Activated gamma-delta T cell treated with anti-CD3 and anti-CD28 coated beads, Interleukin-2, amount 50 U/mL, for 16 hours (primary cell): ENCODE measurements around the gene CD200R1.
A peak's percentile ranks its signal among the peaks of the same experiment; 100 is the strongest.
"Not testable (repeated sequence)": the region's sequence is repeated elsewhere in the genome, so short reads cannot be mapped to it uniquely, and the experiment has no call there.

Experiments
- DNase-seq: peaks from one replicate; pipeline ENCODE4 v3.0.0-alpha.2; 2020; ENCODE audit warnings: low read depth

CD200R1 gene

GRCh38 chr3:112973325-112974177, 1.4 kb downstream of the CD200R1 start:
- DNase-seq: peak; percentile 20

GRCh38 chr3:112972158-112972557, 2.7 kb downstream of the CD200R1 start:
- DNase-seq: no peak

GRCh38 chr3:112967828-112968227, 7.1 kb downstream of the CD200R1 start:
- DNase-seq: no peak

GRCh38 chr3:112967425-112967824, 7.5 kb downstream of the CD200R1 start:
- DNase-seq: no peak

GRCh38 chr3:112966633-112967032, 8.3 kb downstream of the CD200R1 start:
- DNase-seq: no peak

GRCh38 chr3:112965656-112966055, 9.2 kb downstream of the CD200R1 start:
- DNase-seq: no peak

GRCh38 chr3:112963683-112964082, 11.2 kb downstream of the CD200R1 start:
- no peak for DNase-seq

- no peak for DNase-seq
Observed at GRCh38 chr3:112958811-112959560, 15.9 kb downstream of the CD200R1 start.

GRCh38 chr3:112956351-112956750, 18.6 kb downstream of the CD200R1 start:
- no peak for DNase-seq

- no peak for DNase-seq
Observed at GRCh38 chr3:112948346-112948838, 26.5 kb downstream of the CD200R1 start.

- no peak for DNase-seq
Observed at GRCh38 chr3:112931736-112932521, 43.0 kb downstream of the CD200R1 start.

- no peak for DNase-seq
Observed at GRCh38 chr3:112930771-112931170, 44.1 kb downstream of the CD200R1 start.

- DNase-seq: no peak
Observed at GRCh38 chr3:112925969-112926368, 48.9 kb downstream of the CD200R1 start.

- DNase-seq: no peak
Observed at GRCh38 chr3:112925560-112925959, 49.3 kb downstream of the CD200R1 start.

- not testable (repeated sequence) for DNase-seq
Observed at GRCh38 chr3:112919541-112919940, 55.4 kb downstream of the CD200R1 start.

GRCh38 chr3:112908252-112908651, 66.7 kb downstream of the CD200R1 start:
- DNase-seq: no peak

GRCh38 chr3:112904786-112905185, 70.1 kb downstream of the CD200R1 start:
- no peak for DNase-seq

- DNase-seq: no peak
Observed at GRCh38 chr3:112900113-112900512, 74.8 kb downstream of the CD200R1 start.

GRCh38 chr3:112897791-112898190, 77.1 kb downstream of the CD200R1 start:
- no peak for DNase-seq

GRCh38 chr3:112894258-112894657, 80.6 kb downstream of the CD200R1 start:
- DNase-seq: no peak

GRCh38 chr3:112889357-112889756, 85.5 kb downstream of the CD200R1 start:
- no peak for DNase-seq

- no peak for DNase-seq
Observed at GRCh38 chr3:112888381-112889085, 86.4 kb downstream of the CD200R1 start.
